Esophagus squamous epithelium (tissue), 5 donors: ENCODE data around the gene UBE3A. TPM values are rescaled to one million over a fixed set of nuclear protein-coding genes. Genes with fewer than 3 reads are reported as not detected.

Source experiments
- DNase-seq: peaks from one replicate; lab custom pipeline; 2025; lab: John Stamatoyannopoulos, UW
- H3K27ac ChIP-seq, 4 donors: fragments of 200-600 bp; sonication (generic); one replicate each; pipeline ENCODE4 v1.5.1; 2016 to 2019; ENCODE audit warnings: mild to moderate bottlenecking in 1 of 4
- H3K27me3 ChIP-seq, 4 donors: fragments of 200-600 bp; sonication (generic); 1 replicate in 3 of 4; 2 replicates in 1 of 4; pipeline versions ENCODE4 v1.5.1 to v1.6.0; 2017 to 2021; ENCODE audit warnings: antibody characterized with exemption in 1 of 4
- H3K36me3 ChIP-seq, 3 donors: fragments of 200-600 bp; sonication (generic); one replicate each; pipeline ENCODE4 v1.5.1; 2016 to 2019
- H3K4me1 ChIP-seq, 3 donors: fragments of 200-600 bp; sonication (generic); one replicate each; pipeline ENCODE4 v1.5.1; 2017 to 2019
- H3K4me3 ChIP-seq, 4 donors: fragments of 200-600 bp; sonication (generic); 1 replicate in 3 of 4; 2 replicates in 1 of 4; pipeline ENCODE4 v1.5.1; 2016 to 2019; ENCODE audit warnings: mild to moderate bottlenecking in 2 of 4, moderate library complexity in 1 of 4
- H3K9me3 ChIP-seq, 3 donors: fragments of 200-600 bp; sonication (generic); one replicate each; pipeline ENCODE4 v1.5.1; 2016 to 2019
- CTCF ChIP-seq, 6 experiments: fragments of 450-650 bp in 4 of 6; fragments of 200-600 bp in 2 of 6; sonication (generic) in 2 of 6; IDR thresholded peaks; one replicate each; pipeline ENCODE4 v1.5.1; 2016 to 2019; ENCODE audit warnings: antibody characterized with exemption in 6 of 6, mild to moderate bottlenecking in 4 of 6, moderate library complexity in 4 of 6
- POLR2A ChIP-seq, 4 donors: fragments of 450-650 bp; IDR thresholded peaks; one replicate each; pipeline ENCODE4 v1.6.1; 2017; ENCODE audit warnings: antibody characterized with exemption in 4 of 4, mild to moderate bottlenecking in 4 of 4, moderate library complexity in 3 of 4
- WGBS, 2 donors: methylation state at CpG; one replicate each; pipeline ENCODE4 v1.1.5; 2018; 5-methylcytosine and 5-hydroxymethylcytosine counted together
- intact Hi-C: fragments of 100-400 bp; cut with DNase I; formaldehyde crosslinking; loops from one replicate; pipeline ENCODE4 v1.15.0; 2022
- total RNA-seq, 4 donors: library from RNA; depleted of rRNA; stranded (reverse); fragments of >200 nt; gene quantifications; one replicate each; pipeline ENCODE4 v1.1.0, GENCODE V29; 2016
- donor health status: DM: yes; HTN: yes; CAD: no.

Gene UBE3A
- total RNA-seq, 4 donors from 2014 or later = 36.7 to 84.7 (median 47.0) TPM

GRCh38 chr15:25346371-25346770 is 92.5 kb downstream of the UBE3A start:
- intact Hi-C loops = no loop called here
- peaks cover 0 to 59% (median 0%) of the 10 kb centered on the region in 3 donors for H3K36me3 ChIP-seq
- WGBS, 2 donors = 52 to 60% methylated on average over 3 of the region's 3 CpGs

DNA sequence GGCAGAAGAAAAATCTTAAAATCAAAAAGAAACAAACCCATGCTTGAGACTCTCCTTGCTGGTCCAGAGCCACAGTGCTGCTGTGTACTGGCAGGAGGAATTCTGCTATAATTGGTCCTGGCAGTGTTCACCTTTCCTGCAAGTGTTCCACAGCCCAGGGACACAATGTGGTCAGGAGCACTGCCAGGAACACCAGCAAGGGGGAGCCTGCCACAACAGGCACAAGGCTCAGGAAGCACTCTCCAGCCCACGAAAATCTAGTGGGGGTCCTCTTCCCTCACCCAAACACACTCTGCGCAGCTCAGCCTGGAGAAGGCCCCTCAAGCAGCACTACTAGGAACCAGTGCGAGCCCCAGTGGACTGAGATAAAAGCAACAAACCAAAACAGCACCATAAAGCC is 92.9 kb downstream of the UBE3A start:
- Histone ChIP-seq H3K27ac (peak overlapping the region in 2 of 4 donors; percentile 37 to 56), H3K4me1 (peaks cover 0 to 16% (median 4%) of the 10 kb centered on the region in 3 donors), H3K36me3 (peaks cover 0 to 61% (median 0%) of the 10 kb centered on the region in 3 donors), H3K9me3 (peaks cover 0 to 11% (median 6%) of the 10 kb centered on the region in 3 donors), H3K4me3 (peak overlapping the region in 1 of 4 donors; percentile 4), H3K27me3 (no peaks in the 10 kb centered on the region)
- 50 to 68% methylated on average over 3 of the region's 3 CpGs for WGBS, 2 donors
- DNase-seq = no peak
- intact Hi-C loops = no loop called here
- TF ChIP-seq POLR2A (IDR thresholded peaks at IDR 0.05) (no peak), CTCF (IDR thresholded peaks at IDR 0.05) (peak in 4 of 6 experiments; percentile 16 to 49 (median 22))

More at GRCh38 chr15:25346371-25346770, 92.5 kb downstream of the UBE3A start:
- TF ChIP-seq POLR2A (IDR thresholded peaks at IDR 0.05) = no peak
- no peak for TF ChIP-seq CTCF (IDR thresholded peaks at IDR 0.05)
- no peaks in the 10 kb centered on the region for H3K27me3 ChIP-seq
- H3K4me3 ChIP-seq = peak overlapping the region in 1 of 4 donors; percentile 4
- no peak for DNase-seq
- peaks cover 0 to 16% (median 4%) of the 10 kb centered on the region in 3 donors for H3K4me1 ChIP-seq
- peak overlapping the region in 2 of 4 donors; percentile 37 to 56 for H3K27ac ChIP-seq
- H3K9me3 ChIP-seq = peaks cover 0 to 11% (median 6%) of the 10 kb centered on the region in 3 donors

GRCh38 chr15:25342629-25343028 is 96.2 kb downstream of the UBE3A start:
- 94 to 96% methylated on average over 3 of the region's 3 CpGs for WGBS, 2 donors
- no peak for DNase-seq
- TF ChIP-seq POLR2A (IDR thresholded peaks at IDR 0.05) (no peak), CTCF (IDR thresholded peaks at IDR 0.05) (no peak)
- Histone ChIP-seq H3K4me1 (peaks cover 0 to 19% (median 4%) of the 10 kb centered on the region in 3 donors), H3K4me3 (no peak overlapping the region), H3K27ac (no peak overlapping the region), H3K27me3 (no peaks in the 10 kb centered on the region), H3K36me3 (peaks cover 0 to 62% (median 0%) of the 10 kb centered on the region in 3 donors), H3K9me3 (peaks cover 0 to 5% (median 0%) of the 10 kb centered on the region in 3 donors)
- intact Hi-C loops = no loop called here

- TF ChIP-seq CTCF (IDR thresholded peaks at IDR 0.05) = no peak
- no peak for TF ChIP-seq POLR2A (IDR thresholded peaks at IDR 0.05)
- peaks cover 0 to 84% (median 0%) of the 10 kb centered on the region in 3 donors for H3K36me3 ChIP-seq
- H3K27ac ChIP-seq = no peak overlapping the region
- no peaks in the 10 kb centered on the region for H3K27me3 ChIP-seq
- 80 to 93% methylated on average over 2 of the region's 2 CpGs for WGBS, 2 donors
- DNase-seq = no peak
- intact Hi-C loops = no loop called here
- H3K4me3 ChIP-seq = no peak overlapping the region
- peaks cover 0 to 3% (median 0%) of the 10 kb centered on the region in 3 donors for H3K4me1 ChIP-seq
- no peaks in the 10 kb centered on the region for H3K9me3 ChIP-seq
Observed at GRCh38 chr15:25339431-25339830, 99.4 kb downstream of the UBE3A start.

DNA sequence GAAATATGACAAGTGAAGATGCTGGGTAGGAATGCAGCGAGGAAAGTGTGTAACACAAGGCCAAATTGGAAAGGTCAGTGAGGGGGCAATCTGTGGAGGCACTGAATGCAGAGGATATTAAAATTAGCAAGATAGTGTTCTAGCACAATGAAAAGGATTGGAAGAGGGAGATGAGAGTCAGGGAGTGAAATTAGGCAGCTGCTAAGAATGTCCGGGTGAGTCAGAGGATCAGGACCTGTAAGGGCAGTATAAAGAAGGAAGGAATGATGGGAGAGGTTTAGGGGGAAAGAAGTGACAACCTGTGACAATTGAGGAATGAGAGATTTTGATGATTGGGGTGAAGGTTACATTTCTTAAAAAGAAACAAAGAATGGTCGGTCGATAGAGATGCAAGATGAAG is 103.5 kb downstream of the UBE3A start:
- H3K27me3 ChIP-seq = no peaks in the 10 kb centered on the region
- no peak for TF ChIP-seq POLR2A (IDR thresholded peaks at IDR 0.05)
- intact Hi-C loops = no loop called here
- H3K4me3 ChIP-seq = no peak overlapping the region
- no peak overlapping the region for H3K27ac ChIP-seq
- WGBS, 2 donors = 94 to 95% methylated on average over 4 of the region's 4 CpGs
- no peak for DNase-seq
- no peaks in the 10 kb centered on the region for H3K9me3 ChIP-seq
- peaks cover 0 to 3% (median 0%) of the 10 kb centered on the region in 3 donors for H3K4me1 ChIP-seq
- H3K36me3 ChIP-seq = peaks cover 0 to 65% (median 0%) of the 10 kb centered on the region in 3 donors
